HG02588 (cell line): ENCODE measurements around the gene NPAP1.
"Not testable (repeated sequence)": the region's sequence is repeated elsewhere in the genome, so short reads cannot be mapped to it uniquely, and the experiment has no call there.

Experiments used
- ATAC-seq: cut with Tn5 transposase; IDR thresholded peaks from one replicate; pipeline ENCODE4 v1.9.1; 2021; ENCODE audit warnings: mild to moderate bottlenecking, moderate library complexity; ENCODE audit not compliant: unreplicated experiment

NPAP1 gene, protein sequence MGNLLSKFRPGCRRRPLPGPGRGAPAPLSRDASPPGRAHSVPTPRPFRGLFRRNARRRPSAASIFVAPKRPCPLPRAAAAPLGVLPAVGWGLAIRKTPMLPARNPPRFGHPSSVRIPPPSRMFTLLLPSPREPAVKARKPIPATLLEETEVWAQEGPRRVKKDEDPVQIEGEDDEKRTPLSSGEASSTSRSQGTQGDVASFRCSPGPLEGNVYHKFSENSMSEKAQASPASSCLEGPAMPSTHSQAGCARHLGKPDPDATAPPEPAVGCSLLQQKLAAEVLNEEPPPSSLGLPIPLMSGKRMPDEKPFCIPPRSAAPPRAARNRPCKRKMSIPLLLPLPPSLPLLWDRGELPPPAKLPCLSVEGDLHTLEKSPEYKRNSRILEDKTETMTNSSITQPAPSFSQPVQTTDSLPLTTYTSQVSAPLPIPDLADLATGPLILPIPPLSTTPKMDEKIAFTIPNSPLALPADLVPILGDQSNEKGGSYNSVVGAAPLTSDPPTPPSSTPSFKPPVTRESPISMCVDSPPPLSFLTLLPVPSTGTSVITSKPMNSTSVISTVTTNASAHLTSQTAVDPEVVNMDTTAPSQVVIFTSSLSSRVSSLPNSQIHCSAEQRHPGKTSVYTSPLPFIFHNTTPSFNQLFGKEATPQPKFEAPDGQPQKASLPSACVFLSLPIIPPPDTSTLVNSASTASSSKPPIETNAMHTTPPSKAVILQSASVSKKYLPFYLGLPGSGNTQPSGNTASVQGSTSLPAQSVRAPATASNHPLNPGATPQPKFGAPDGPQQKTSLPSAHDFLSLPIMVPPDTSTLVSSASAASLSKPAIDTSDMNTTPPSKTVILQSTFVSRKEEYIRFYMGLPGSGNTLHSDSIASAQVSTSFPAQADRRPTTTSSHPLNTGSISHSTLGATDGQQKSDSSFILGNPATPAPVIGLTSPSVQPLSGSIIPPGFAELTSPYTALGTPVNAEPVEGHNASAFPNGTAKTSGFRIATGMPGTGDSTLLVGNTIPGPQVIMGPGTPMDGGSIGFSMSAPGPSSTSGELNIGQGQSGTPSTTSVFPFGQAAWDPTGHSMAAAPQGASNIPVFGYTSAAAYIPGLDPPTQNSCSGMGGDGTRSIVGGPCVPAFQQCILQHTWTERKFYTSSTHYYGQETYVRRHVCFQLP

DNA sequence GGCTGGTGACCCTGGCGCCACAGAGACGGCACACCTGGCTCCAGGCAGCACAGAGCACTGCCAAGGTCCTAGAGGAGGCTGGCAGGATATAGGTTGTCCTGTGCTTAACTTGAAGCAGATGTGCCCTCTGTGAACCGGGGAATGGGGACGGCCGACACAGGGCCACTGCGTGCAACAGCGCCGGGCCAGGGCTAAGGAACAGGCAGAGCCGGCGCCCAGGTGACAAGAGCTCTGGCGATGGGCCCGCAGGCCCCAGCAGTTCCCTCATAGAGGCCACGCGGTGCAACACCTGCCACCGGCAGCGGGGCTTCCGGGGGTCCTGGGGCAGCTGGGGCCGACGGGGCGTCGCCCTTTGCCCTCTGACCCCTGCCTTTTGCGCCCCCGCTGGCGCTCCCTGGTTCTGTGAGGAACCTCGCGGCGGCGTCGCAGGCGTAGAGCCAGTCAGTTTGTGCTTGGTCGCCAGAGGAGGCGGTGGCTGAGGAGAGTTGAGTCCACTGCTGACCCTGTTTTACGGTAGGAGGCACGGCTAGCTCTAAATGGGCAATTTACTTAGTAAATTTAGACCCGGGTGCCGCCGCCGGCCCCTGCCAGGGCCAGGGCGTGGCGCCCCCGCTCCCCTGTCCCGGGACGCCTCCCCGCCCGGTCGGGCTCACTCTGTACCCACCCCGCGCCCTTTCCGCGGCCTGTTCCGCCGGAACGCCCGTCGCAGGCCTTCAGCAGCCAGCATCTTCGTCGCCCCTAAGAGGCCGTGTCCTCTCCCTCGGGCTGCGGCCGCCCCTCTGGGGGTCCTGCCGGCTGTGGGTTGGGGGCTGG, at the start of gene NPAP1:
Gene NPAP1 (plus strand): TSS at position 444 of the 813 bp plus-strand sequence. CDS start 93 bp downstream, at position 537.
- ATAC-seq, result no peak

DNA sequence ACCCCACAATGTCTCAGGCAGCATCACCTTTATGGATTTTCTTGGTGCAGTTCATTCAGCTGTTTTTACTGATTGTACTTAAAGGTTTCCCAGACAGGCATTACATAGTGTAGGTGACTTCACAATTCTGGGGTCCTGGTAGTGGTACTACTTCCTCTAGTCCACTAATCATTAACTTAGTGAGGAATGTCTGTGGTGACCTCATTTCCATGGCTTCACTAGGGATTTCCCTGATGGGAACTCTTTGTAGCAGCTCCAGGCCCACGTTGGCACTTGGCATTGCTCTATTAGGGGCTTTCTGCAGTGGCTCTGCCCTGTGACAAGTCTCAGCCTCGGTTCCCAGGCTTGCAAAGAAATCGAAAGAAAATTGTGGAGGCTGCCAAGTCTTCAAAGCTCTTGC, 48.1 kb upstream of the NPAP1 start:
- no peak for ATAC-seq

DNA sequence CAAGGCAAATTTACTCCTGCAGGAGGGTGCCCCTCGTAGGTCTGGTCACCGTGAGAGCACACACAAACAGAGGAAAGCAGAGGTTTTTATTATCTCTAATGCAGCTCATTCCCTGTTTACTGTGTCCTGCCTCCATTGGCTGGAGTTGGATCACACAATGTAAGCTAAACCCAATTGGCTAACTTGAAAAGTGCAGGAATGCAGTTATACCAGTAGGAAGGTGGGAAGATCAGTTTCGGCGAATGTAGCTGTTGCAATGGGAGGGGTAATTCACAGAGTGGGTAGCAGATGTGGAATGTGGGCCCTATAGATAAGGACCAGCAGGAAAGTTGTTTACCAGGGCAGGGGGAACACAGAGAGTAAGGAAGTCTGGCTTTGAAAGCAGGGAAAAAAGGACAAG, 42.5 kb upstream of the NPAP1 start:
- ATAC-seq, result no peak

DNA sequence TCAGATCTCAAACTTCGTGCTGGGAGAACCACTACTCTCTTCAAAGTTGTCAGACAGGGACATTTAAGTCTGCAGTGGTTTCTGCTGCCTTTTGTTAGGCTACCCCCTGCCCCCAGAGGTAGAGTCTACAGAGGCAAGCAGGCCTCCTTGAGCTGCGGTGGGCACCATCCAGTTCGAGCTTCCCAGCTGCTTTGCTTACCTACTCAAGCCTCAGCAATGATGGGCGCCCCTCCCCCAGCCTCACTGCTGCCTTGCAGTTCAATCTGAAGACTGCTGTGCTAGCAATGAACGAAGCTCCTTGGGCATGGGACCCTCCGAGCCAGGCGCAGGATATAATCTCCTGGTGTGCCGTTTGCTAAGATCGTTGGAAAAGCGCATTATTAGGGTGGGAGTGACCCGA, 36.2 kb upstream of the NPAP1 start:
- not testable (repeated sequence) for ATAC-seq

DNA sequence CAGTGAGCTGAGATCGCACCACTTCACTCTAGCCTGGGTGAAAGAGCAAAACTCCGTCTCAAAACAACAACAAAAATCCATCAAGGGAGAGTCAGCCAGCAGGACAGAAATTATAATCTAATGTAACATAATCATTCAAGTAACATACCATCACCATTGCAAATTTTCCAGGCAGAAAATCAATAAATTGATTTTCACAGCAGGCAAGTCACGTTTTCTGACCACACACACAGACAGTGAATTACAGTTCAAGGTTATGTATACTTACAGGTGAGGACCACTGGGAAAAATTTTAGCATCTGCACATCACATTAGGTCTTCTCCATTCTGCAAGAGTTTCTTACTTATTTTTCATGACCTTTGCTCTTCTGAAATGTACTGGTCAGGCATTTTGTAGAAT, 29.9 kb upstream of the NPAP1 start:
- no peak for ATAC-seq

DNA sequence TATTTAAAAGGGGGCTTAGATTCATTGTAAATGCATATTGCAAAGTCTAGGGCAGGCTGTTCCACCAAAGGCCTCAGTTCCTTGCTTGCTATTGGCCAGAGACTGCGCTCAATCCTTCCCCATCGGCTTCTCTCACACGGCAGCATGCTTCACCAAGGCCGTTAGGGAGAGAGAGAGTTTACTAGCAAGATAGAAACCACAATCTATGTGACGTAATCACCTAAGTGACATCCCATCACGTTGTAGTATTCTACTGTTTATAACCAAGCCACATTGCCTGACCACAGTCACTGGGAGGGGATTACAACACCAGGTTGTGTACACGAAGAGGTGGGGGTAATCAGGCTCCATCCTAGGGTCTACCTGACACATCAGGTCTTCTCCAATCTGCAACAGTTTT, 16.0 kb upstream of the NPAP1 start:
- no peak for ATAC-seq

DNA sequence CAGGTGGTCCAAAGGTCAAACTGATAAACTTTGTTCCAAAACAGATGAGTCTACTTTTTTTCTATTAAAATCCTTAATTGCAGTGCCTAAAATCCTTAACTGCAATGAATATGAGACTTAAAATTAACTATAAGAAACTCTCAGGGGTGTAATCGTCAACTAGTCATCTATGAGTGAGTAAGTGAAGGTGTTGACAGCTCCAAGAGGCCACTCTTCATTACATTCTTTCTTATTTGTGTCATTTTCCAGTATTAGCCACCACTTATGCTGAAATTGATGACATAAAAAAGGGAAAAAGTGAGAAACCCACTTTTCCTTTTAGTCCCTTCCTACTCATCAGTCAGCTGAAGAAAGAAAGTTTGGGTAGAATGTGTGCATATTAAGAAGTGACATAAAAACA, 12.6 kb upstream of the NPAP1 start:
- no peak for ATAC-seq

DNA sequence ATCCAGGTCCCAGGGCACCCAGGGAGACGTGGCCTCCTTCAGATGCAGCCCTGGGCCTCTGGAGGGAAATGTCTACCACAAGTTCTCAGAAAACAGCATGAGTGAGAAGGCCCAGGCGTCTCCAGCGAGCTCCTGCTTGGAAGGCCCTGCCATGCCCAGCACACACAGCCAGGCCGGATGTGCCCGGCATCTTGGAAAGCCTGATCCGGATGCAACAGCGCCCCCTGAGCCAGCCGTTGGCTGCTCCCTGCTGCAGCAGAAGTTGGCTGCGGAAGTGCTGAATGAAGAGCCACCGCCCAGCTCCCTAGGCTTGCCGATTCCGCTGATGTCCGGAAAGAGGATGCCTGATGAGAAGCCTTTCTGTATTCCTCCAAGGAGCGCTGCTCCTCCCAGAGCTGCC, 856 bp downstream of the NPAP1 start:
- ATAC-seq, result no peak

DNA sequence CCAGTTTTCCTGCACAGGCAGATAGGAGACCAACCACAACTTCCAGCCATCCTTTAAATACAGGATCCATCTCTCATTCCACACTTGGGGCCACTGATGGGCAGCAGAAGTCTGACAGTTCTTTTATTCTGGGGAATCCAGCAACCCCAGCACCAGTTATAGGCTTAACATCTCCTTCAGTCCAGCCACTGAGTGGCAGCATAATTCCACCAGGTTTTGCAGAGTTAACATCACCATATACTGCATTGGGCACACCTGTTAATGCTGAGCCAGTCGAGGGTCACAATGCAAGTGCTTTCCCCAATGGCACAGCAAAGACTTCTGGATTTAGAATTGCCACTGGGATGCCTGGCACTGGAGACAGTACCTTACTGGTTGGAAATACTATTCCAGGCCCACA, 2.9 kb downstream of the NPAP1 start:
- ATAC-seq, result no peak

DNA sequence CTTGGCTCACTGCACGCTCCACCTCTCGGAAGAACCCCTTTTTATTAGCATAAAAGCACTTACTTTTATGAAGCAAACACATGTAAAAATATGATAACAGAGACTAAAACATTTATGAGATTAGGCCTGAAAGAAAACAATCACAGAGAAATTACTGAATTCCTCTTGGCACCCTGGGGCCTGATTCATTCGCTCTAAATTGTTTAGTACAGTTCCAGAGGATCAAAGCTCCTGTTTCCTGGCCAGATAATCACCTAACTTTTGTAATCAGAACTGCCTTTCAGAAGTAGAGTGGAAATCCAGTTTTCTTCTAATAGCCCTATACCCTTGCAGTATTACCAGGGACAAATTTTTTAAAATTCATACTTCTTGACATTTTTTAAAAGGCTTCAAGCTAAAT, 6.4 kb downstream of the NPAP1 start:
- no peak for ATAC-seq

DNA sequence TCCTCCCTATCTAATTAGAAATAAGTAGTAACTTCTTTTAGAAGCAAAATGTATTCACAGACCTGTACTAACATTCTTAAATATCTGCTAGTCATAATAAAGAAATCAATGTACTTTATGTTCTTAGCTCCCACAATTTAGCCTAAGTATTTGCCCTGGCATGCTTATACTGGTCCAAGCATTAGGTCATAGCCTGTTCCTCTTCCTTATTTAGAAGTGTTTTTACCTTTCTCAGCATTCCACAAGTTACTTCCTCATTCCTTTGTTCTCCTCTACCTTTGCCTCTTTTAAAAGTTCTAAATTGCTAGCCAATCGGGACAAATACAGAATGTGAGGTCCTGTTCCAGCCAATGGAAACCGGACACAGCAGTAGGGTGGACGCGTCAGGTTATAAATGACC, 7.3 kb downstream of the NPAP1 start:
- not testable (repeated sequence) for ATAC-seq

DNA sequence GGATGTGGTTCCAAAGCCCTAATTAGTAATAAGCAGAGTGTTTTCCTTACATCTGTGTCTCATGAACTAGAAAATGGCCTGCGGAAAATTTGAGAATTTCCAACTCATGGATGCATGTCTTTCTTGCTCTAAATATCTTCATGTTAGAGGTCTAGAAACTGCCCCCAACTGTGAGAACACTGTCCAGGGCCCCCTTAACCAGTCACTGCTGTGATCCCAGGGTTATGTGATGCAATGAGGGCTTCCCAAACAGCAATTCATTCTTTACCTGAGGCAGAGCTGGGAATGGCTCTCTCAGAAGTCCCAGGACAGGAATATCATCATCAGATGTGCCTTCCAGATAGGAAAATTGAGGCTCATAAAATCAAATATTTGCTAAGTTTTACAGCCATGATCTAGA, 8.2 kb downstream of the NPAP1 start:
- ATAC-seq, result no peak

DNA sequence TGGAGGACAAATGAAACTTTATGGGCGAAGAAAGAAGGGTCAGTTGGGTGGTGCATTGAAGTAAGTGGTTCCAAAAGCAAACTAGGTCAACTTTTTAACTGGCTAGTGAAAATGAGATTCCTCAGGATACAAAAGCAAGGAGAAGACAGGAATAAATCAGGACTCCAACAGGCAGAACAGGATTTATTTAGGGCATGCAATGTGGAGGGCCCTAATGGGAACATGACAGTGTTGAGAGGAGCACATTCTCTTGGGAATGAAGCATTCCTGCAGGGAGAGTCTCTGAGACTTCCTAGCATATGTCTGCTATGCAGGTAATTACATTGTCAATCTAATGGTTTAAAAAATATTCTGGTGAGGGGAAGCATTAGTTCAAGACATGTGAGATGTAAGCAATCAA, 8.7 kb downstream of the NPAP1 start:
- ATAC-seq, result no peak

DNA sequence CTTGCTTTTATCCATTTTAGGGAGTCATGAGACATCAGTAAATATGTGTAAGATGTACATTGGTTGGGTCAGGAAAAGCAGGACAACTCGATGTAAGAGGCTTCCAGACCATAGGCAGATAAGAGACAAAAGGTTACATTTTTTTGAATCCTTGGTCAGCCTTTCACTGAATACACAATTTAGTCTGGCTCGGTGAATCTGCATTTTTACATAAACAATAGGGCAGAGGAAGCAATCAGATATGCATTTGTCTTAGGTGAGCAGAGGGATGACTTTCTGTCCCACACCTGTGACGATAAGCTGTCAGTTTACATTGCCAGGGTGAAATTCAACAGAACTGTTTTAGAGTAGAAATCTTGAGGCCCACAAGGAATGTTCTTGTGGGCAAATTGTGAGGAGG, 20.6 kb downstream of the NPAP1 start:
- ATAC-seq, result no peak

DNA sequence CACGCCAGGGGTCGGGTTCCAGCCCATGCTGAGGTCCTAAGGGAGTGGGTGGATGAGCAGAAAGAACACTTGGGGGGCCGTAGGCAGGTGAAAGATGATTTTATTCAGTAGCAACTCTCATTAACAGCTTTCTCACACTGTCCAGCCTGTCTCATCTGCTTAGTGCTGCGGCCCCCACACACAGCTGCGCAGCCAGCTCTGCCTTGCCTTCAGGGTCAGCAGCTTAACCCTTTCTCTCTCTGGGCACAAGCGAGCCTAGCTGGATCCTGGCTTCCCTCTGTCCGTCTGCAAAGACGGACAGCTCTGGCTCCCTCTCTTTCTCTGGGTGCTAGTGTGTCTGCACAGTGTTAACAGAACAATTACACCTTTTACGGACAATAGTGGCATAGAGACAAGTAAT, 21.3 kb downstream of the NPAP1 start:
- no peak for ATAC-seq

DNA sequence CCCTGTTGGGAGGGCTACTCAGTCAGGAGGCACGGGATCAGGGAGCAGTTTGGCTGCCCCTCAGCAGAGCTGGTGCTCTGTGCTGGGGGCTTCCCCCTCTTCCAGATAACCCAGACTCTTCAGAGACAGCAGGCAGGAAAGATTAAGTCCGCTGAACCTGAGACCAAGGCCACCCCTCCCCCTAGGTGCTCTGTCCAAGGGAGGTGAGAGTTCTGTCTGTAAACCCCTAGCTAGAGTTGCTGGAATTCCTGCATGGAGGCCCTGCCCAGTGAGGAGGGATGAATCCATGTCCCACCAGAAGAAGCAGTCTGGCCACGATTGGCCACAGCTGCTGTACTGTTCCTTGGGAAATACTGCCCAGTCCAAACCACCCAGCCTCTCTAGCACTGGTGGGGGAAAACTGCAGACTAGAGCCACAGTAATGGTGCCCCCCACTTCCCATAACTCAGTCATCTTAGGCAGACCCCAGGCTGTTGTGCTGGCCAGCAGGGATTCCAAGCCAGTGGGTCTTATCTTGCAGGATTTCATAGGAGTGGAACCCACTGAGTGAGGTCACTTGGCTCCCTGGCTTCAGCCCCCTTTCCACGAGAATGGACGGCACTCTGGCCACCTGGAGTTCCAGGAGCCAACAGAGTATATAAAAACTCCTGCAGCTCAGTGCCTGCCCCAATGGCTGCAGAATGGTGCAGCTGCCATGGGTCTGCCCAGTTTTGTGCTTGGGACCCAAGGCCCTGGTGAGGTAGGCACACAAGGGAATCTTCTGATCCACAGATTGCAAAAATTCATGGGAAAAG, 42.9 kb downstream of the NPAP1 start:
- no peak for ATAC-seq

DNA sequence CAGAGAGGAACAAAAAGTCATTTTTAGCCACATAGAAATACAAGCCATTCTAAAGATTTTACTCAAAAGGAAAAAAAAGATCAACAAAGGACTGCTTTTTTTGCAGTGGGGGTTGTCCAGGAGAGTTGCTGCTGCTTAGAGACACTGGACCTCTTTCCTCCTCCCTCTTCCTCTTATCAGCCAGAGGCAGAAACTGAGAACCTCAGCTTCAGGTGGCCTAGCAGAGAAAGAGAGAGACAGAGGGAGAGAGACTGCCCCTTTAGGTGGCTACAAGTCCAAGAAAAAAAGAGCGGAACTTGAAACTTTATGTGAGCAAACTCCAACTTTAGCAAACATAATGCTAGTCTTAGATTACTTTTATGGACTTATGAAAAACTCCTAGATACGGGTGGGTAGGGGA, 54.2 kb downstream of the NPAP1 start:
- ATAC-seq, result no peak
